HCT116 (cell line): ENCODE data around the gene FHDC1. TPM values are rescaled to one million over a fixed set of nuclear protein-coding genes. Genes with fewer than 3 reads are reported as not detected.

Source experiments
- ATAC-seq: fragments of 200-7000 bp; cut with Tn5 transposase; 2 replicates; pipeline ENCODE4 v1.9.1; 2020; ENCODE audit warnings: mild to moderate bottlenecking, moderate library complexity
- BruUV-seq: library from RNA; stranded (reverse); fragments of 400-500 nt; replicated peaks from 2 replicates; lab custom pipeline; 2021; lab: Mats Ljungman, UMichigan
- CTCF ChIA-PET: fragments of 300-600 bp; sonication (Branson Sonifier 250); formaldehyde crosslinking; loops from one replicate; lab custom pipeline; 2021; ENCODE audit warnings: antibody characterized with exemption; lab: Charles Lee
- POLR2A ChIA-PET: fragments of 300-600, 350-600 bp; sonication (Branson Sonifier 250); formaldehyde crosslinking; loops from one replicate; lab custom pipeline; 2021; ENCODE audit warnings: antibody characterized with exemption; lab: Charles Lee
- RAD21 ChIA-PET, 2 experiments: fragments of 300-600 bp; sonication (Branson Sonifier 250); formaldehyde crosslinking; loops; one replicate each; lab custom pipeline; 2023; ENCODE audit warnings: low total read pairs in 2 of 2; ENCODE audit not compliant: uncharacterized antibody in 2 of 2, unreplicated experiment in 2 of 2, low non-redundant PET in 1 of 2; lab: Charles Lee
- DNase-seq: peaks from one replicate; pipeline ENCODE4 v3.0.0-alpha.2; 2010; ENCODE audit warnings: low read depth, low spot score
- H2AFZ ChIP-seq: fragments of 200-600 bp; shearing (Covaris generic), sonication (generic); 2 replicates; pipeline ENCODE4 v1.6.1; 2017; ENCODE audit warnings: low read depth, mixed run types, mixed read lengths, antibody characterized with exemption, low read length; ENCODE audit not compliant: poor library complexity, severe bottlenecking
- H3K27ac ChIP-seq: 2 replicates; pipeline ENCODE4 v1.5.1; 2012; ENCODE audit warnings: low read depth, low read length
- H3K27me3 ChIP-seq: fragments of 200-600 bp; sonication (generic); 2 replicates; pipeline ENCODE4 v1.6.1; 2016; ENCODE audit warnings: mixed run types, low read length, mixed read lengths; ENCODE audit not compliant: insufficient read depth
- H3K36me3 ChIP-seq, 2 experiments: fragments of 200-500 bp in 1 of 2; fragments of 200-600 bp in 1 of 2; sonication (Bioruptor generic) in 1 of 2; sonication (generic) in 1 of 2; 2 replicates each; pipeline versions ENCODE4 v1.5.1 to v1.6.1; 2014 to 2016; ENCODE audit warnings: low read length in 2 of 2, inconsistent platforms in 1 of 2, mixed read lengths in 1 of 2, mixed run types in 1 of 2; ENCODE audit not compliant: insufficient read depth in 2 of 2, control insufficient read depth in 1 of 2
- H3K4me1 ChIP-seq, 2 experiments: fragments of 200-600 bp in 1 of 2; sonication (generic) in 1 of 2; 2 replicates each; pipeline versions ENCODE4 v1.5.1 to v1.6.1; 2012 to 2017; ENCODE audit warnings: low read length in 2 of 2, inconsistent platforms in 1 of 2, mild to moderate bottlenecking in 1 of 2, mixed read lengths in 1 of 2, mixed run types in 1 of 2, moderate library complexity in 1 of 2; ENCODE audit not compliant: insufficient read depth in 2 of 2, control insufficient read depth in 1 of 2
- H3K4me2 ChIP-seq: fragments of 200-600 bp; sonication (generic); 2 replicates; pipeline ENCODE4 v1.6.1; 2017; ENCODE audit warnings: mixed run types, low read length, mixed read lengths
- H3K4me3 ChIP-seq, 2 experiments: fragments of 200-600 bp in 1 of 2; sonication (generic) in 1 of 2; replicated peaks in 1 of 2; 2 replicates each; pipeline ENCODE4 v1.5.1; 2011 to 2016; ENCODE audit warnings: low read length in 2 of 2, control low read depth in 1 of 2, low read depth in 1 of 2, mild to moderate bottlenecking in 1 of 2, mixed read lengths in 1 of 2, mixed run types in 1 of 2
- H3K79me2 ChIP-seq: fragments of 200-600 bp; sonication (generic); 2 replicates; pipeline ENCODE4 v1.6.1; 2017; ENCODE audit warnings: mild to moderate bottlenecking, mixed run types, low read length, moderate library complexity, mixed read lengths; ENCODE audit not compliant: insufficient read depth
- H3K9ac ChIP-seq: fragments of 200-600 bp; sonication (generic); 2 replicates; pipeline ENCODE4 v1.6.1; 2016; ENCODE audit warnings: low read length, mixed read lengths
- H3K9me2 ChIP-seq: fragments of 200-600 bp; sonication (generic), shearing (Covaris generic); 2 replicates; pipeline ENCODE4 v1.6.1; 2017; ENCODE audit warnings: mixed run types, mild to moderate bottlenecking, moderate library complexity; ENCODE audit not compliant: insufficient read depth
- H3K9me3 ChIP-seq, 2 experiments: fragments of 200-500 bp in 1 of 2; fragments of 200-600 bp in 1 of 2; sonication (Bioruptor generic) in 1 of 2; sonication (generic) in 1 of 2; 2 replicates each; pipeline ENCODE4 v1.6.1; 2014 to 2017; ENCODE audit warnings: low read length in 2 of 2, mixed read lengths in 2 of 2, inconsistent platforms in 1 of 2, low read depth in 1 of 2, mild to moderate bottlenecking in 1 of 2, mixed run types in 1 of 2, moderate library complexity in 1 of 2; ENCODE audit not compliant: control insufficient read depth in 1 of 2, insufficient read depth in 1 of 2
- H4K20me1 ChIP-seq: fragments of 200-600 bp; sonication (generic), shearing (Covaris generic); 2 replicates; pipeline ENCODE4 v1.6.1; 2017; ENCODE audit warnings: mixed run types, mild to moderate bottlenecking, moderate library complexity; ENCODE audit not compliant: insufficient read depth
- CBX3 ChIP-seq: IDR thresholded peaks from 2 replicates; pipeline ENCODE4 v1.6.1; 2012; ENCODE audit warnings: low read depth
- CEBPB ChIP-seq: IDR thresholded peaks from 2 replicates; pipeline ENCODE4 v1.6.1; 2012; ENCODE audit warnings: low read depth
- EGR1 ChIP-seq: IDR thresholded peaks from 2 replicates; pipeline ENCODE4 v1.6.1; 2012; ENCODE audit warnings: low read depth
- ELF1 ChIP-seq: IDR thresholded peaks from 2 replicates; pipeline ENCODE4 v1.6.1; 2012; ENCODE audit warnings: low read depth, borderline replicate concordance
- EZH2phosphoT487 ChIP-seq: fragments of 200-600 bp; IDR thresholded peaks from 2 replicates; pipeline ENCODE4 v1.6.1; 2018; ENCODE audit warnings: antibody characterized with exemption, borderline replicate concordance
- JUND ChIP-seq: IDR thresholded peaks from 2 replicates; pipeline ENCODE4 v1.6.1; 2012
- RAD21 ChIP-seq: IDR thresholded peaks from 2 replicates; pipeline ENCODE4 v1.6.1; 2012; ENCODE audit warnings: low read depth, mild to moderate bottlenecking
- SIN3A ChIP-seq: IDR thresholded peaks from 2 replicates; pipeline ENCODE4 v1.6.1; 2012; ENCODE audit warnings: low read depth
- SP1 ChIP-seq: IDR thresholded peaks from 2 replicates; pipeline ENCODE4 v1.6.1; 2012; ENCODE audit warnings: low read depth
- SRF ChIP-seq: IDR thresholded peaks from 2 replicates; pipeline ENCODE4 v1.6.1; 2012; ENCODE audit warnings: low read depth
- TCF7L2 ChIP-seq: IDR thresholded peaks from 2 replicates; pipeline ENCODE4 v1.7.0; 2011; ENCODE audit warnings: borderline replicate concordance, inconsistent platforms; ENCODE audit not compliant: insufficient read depth, insufficient read length; ENCODE audit errors: extremely low read depth
- intact Hi-C: fragments of 100-400 bp; cut with micrococcal nuclease; formaldehyde crosslinking; loops from 2 replicates; pipeline ENCODE4 v1.10.0; 2022
- total RNA-seq: library from RNA; stranded (reverse); gene quantifications from one replicate; pipeline ENCODE4 v1.2.1, GENCODE V29; 2021; ENCODE audit not compliant: unreplicated experiment
- TF ChIP-seq, protein P1 (sequence below): IDR thresholded peaks from 2 replicates; pipeline ENCODE4 v1.6.1; 2011; ENCODE audit warnings: mild to moderate bottlenecking, low read length, moderate library complexity; ENCODE audit not compliant: insufficient replicate concordance; ENCODE audit errors: extremely low read depth
- TF ChIP-seq, protein P2 (sequence below): IDR thresholded peaks from 2 replicates; pipeline ENCODE4 v1.6.1; 2012
- TF ChIP-seq, protein P3 (sequence below), 3 experiments: fragments of 200-600 bp in 1 of 3; sonication (generic) in 1 of 3; IDR thresholded peaks in 2 of 3; conservative IDR thresholded peaks in 1 of 3; 2 replicates each; pipeline ENCODE4 v1.5.1; 2012 to 2017; ENCODE audit warnings: low read depth in 2 of 3, low read length in 2 of 3, antibody characterized with exemption in 1 of 3, borderline replicate concordance in 1 of 3, control low read depth in 1 of 3, mild to moderate bottlenecking in 1 of 3, mixed read lengths in 1 of 3, mixed run types in 1 of 3, moderate library complexity in 1 of 3; ENCODE audit not compliant: insufficient read depth in 1 of 3

FHDC1 gene
- total RNA-seq, 1 experiment from 2014 or later: 1.8 TPM

- TF ChIP-seq, protein P1, sequence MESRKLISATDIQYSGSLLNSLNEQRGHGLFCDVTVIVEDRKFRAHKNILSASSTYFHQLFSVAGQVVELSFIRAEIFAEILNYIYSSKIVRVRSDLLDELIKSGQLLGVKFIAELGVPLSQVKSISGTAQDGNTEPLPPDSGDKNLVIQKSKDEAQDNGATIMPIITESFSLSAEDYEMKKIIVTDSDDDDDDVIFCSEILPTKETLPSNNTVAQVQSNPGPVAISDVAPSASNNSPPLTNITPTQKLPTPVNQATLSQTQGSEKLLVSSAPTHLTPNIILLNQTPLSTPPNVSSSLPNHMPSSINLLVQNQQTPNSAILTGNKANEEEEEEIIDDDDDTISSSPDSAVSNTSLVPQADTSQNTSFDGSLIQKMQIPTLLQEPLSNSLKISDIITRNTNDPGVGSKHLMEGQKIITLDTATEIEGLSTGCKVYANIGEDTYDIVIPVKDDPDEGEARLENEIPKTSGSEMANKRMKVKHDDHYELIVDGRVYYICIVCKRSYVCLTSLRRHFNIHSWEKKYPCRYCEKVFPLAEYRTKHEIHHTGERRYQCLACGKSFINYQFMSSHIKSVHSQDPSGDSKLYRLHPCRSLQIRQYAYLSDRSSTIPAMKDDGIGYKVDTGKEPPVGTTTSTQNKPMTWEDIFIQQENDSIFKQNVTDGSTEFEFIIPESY: no peak
- TF ChIP-seq, all 23 proteins: peak for 0
- Histone ChIP-seq H3K9me3 (peaks cover 7 to 18% of the 10 kb centered on the region in 2 experiments; a peak in 3 of 4 replicates), H3K4me2 (no peak overlapping the region), H3K9ac (no peak overlapping the region), H3K79me2 (no peaks in the 10 kb centered on the region), H2AFZ (no peak overlapping the region), H3K9me2 (no peaks in the 10 kb centered on the region), H4K20me1 (no peaks in the 10 kb centered on the region), H3K4me1 (no peaks in the 10 kb centered on the region), H3K36me3 (no peaks in the 10 kb centered on the region), H3K4me3 (no peak overlapping the region), H3K27me3 (no peaks in the 10 kb centered on the region), H3K27ac (no peak overlapping the region)
- no TSS peak for BruUV-seq
- ChIA-PET RAD21 (no interaction called here), POLR2A (no interaction called here), CTCF (no interaction called here)
- no peak for ATAC-seq
- intact Hi-C loops: no loop called here
- DNase-seq: no peak
Measured at GRCh38 chr4:152917543-152918395, 18.4 kb upstream of the FHDC1 start.

DNA sequence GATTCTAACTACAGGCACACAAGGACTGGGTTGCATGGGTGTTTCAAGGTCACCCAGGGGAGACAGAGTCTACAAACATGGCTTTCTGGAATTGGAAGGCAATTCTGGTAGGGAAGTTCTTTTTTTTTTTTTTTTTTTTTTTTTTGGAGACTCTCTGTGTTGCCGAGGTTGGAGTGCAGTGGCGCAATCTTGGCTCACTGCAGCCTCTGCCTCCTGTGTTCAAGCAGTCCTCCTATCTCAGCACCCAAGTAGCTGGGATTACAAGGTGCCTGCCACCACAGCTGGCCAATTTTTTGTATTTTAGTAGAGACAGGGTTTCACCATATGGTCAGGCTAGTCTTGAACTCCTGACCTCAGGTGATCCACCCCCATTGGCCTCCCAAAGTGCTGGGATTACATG, 16.3 kb upstream of the FHDC1 start:
- Histone ChIP-seq H3K4me3 (no peak overlapping the region), H4K20me1 (no peaks in the 10 kb centered on the region), H2AFZ (no peak overlapping the region), H3K4me2 (no peak overlapping the region), H3K9ac (no peak overlapping the region), H3K9me2 (no peaks in the 10 kb centered on the region), H3K27me3 (no peaks in the 10 kb centered on the region), H3K27ac (no peak overlapping the region), H3K9me3 (peaks cover 7 to 18% of the 10 kb centered on the region in 2 experiments; a peak in 3 of 4 replicates), H3K79me2 (no peaks in the 10 kb centered on the region), H3K4me1 (no peaks in the 10 kb centered on the region), H3K36me3 (no peaks in the 10 kb centered on the region)
- POLR2A ChIA-PET: no interaction called here
- intact Hi-C loops: no loop called here
- DNase-seq (no peak), ATAC-seq (no peak)
- CTCF ChIA-PET: no interaction called here
- BruUV-seq: no TSS peak
- RAD21 ChIA-PET: no interaction called here
- no peak for TF ChIP-seq JUND
- TF ChIP-seq, protein P2, sequence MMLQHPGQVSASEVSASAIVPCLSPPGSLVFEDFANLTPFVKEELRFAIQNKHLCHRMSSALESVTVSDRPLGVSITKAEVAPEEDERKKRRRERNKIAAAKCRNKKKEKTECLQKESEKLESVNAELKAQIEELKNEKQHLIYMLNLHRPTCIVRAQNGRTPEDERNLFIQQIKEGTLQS: no peak
- TF ChIP-seq SP1: no peak
- TF ChIP-seq CEBPB: no peak
- TF ChIP-seq RAD21: no peak
- TF ChIP-seq, protein P3, sequence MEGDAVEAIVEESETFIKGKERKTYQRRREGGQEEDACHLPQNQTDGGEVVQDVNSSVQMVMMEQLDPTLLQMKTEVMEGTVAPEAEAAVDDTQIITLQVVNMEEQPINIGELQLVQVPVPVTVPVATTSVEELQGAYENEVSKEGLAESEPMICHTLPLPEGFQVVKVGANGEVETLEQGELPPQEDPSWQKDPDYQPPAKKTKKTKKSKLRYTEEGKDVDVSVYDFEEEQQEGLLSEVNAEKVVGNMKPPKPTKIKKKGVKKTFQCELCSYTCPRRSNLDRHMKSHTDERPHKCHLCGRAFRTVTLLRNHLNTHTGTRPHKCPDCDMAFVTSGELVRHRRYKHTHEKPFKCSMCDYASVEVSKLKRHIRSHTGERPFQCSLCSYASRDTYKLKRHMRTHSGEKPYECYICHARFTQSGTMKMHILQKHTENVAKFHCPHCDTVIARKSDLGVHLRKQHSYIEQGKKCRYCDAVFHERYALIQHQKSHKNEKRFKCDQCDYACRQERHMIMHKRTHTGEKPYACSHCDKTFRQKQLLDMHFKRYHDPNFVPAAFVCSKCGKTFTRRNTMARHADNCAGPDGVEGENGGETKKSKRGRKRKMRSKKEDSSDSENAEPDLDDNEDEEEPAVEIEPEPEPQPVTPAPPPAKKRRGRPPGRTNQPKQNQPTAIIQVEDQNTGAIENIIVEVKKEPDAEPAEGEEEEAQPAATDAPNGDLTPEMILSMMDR (IDR thresholded peaks at IDR 0.05 in 2 of 3, conservative IDR thresholded peaks at IDR 0.05 in 1 of 3; ENCODE audit: borderline replicate concordance in 1 of 3, insufficient read depth in 1 of 3, low read depth in 2 of 3, low read length in 2 of 3): no peak
- TF ChIP-seq TCF7L2: no peak
- no peak for TF ChIP-seq ELF1
- TF ChIP-seq SRF: no peak
- no peak for TF ChIP-seq SIN3A
- TF ChIP-seq CBX3: no peak
- TF ChIP-seq EGR1: no peak
- TF ChIP-seq EZH2phosphoT487: no peak
